ENCODE measurements around the gene EVA1C.

DNA sequence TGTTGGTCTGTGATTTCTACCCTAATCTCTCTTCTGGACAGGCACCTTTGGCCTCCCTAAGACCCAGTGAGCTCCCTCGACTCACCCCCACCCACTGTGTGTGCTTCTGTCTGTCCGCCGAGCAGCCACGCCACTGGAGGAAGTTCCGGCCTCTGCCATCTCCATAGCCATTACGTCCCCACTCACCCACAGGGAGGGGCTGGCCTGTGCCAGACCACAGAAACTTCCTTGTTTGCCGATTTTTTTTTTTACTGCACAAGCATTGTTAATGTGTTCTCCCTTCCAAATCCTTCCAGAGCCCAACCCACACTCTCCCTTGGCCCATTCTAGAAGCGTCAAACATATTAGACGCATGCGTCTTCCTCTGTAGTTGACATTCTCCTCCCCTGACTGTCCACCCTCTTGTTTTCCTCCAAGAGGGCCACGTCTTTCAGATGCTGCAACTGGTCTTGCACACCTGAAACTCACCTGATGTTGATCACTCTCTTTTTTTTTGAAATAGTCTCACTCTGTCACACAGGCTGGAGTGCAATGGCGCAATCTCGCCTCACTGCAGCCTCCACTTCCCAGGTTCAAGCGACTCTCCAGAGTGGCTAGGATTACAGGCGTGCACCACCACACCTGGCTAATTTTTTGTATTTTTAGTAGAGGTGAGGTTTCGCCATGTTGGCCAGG, 72.3 kb downstream of the EVA1C start:
- TF ChIP-seq GABPA (IDR thresholded peaks at IDR 0.05; ENCODE audit: low read depth) (no peak), EZH2phosphoT487 (IDR thresholded peaks at IDR 0.05; ENCODE audit: borderline replicate concordance, low read depth) (no peak), RAD21 (IDR thresholded peaks at IDR 0.05; ENCODE audit: low read length) (no peak), SMC3 (IDR thresholded peaks at IDR 0.05; ENCODE audit: low read depth, low read length) (no peak), RFX5 (IDR thresholded peaks at IDR 0.05; ENCODE audit: low read length) (no peak)
- TF ChIP-seq, protein P1, sequence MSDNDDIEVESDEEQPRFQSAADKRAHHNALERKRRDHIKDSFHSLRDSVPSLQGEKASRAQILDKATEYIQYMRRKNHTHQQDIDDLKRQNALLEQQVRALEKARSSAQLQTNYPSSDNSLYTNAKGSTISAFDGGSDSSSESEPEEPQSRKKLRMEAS (IDR thresholded peaks at IDR 0.05; ENCODE audit: low read depth), result no peak
- TF ChIP-seq, protein P2, sequence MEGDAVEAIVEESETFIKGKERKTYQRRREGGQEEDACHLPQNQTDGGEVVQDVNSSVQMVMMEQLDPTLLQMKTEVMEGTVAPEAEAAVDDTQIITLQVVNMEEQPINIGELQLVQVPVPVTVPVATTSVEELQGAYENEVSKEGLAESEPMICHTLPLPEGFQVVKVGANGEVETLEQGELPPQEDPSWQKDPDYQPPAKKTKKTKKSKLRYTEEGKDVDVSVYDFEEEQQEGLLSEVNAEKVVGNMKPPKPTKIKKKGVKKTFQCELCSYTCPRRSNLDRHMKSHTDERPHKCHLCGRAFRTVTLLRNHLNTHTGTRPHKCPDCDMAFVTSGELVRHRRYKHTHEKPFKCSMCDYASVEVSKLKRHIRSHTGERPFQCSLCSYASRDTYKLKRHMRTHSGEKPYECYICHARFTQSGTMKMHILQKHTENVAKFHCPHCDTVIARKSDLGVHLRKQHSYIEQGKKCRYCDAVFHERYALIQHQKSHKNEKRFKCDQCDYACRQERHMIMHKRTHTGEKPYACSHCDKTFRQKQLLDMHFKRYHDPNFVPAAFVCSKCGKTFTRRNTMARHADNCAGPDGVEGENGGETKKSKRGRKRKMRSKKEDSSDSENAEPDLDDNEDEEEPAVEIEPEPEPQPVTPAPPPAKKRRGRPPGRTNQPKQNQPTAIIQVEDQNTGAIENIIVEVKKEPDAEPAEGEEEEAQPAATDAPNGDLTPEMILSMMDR (IDR thresholded peaks at IDR 0.05), result no peak
- TF ChIP-seq, protein P3, sequence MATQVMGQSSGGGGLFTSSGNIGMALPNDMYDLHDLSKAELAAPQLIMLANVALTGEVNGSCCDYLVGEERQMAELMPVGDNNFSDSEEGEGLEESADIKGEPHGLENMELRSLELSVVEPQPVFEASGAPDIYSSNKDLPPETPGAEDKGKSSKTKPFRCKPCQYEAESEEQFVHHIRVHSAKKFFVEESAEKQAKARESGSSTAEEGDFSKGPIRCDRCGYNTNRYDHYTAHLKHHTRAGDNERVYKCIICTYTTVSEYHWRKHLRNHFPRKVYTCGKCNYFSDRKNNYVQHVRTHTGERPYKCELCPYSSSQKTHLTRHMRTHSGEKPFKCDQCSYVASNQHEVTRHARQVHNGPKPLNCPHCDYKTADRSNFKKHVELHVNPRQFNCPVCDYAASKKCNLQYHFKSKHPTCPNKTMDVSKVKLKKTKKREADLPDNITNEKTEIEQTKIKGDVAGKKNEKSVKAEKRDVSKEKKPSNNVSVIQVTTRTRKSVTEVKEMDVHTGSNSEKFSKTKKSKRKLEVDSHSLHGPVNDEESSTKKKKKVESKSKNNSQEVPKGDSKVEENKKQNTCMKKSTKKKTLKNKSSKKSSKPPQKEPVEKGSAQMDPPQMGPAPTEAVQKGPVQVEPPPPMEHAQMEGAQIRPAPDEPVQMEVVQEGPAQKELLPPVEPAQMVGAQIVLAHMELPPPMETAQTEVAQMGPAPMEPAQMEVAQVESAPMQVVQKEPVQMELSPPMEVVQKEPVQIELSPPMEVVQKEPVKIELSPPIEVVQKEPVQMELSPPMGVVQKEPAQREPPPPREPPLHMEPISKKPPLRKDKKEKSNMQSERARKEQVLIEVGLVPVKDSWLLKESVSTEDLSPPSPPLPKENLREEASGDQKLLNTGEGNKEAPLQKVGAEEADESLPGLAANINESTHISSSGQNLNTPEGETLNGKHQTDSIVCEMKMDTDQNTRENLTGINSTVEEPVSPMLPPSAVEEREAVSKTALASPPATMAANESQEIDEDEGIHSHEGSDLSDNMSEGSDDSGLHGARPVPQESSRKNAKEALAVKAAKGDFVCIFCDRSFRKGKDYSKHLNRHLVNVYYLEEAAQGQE (IDR thresholded peaks at IDR 0.05; ENCODE audit: low read depth, low read length), result no peak
